Fibroblast of the aortic adventitia (primary cell): Measurements from ENCODE around the gene FSTL1. TPM values are rescaled to one million over a fixed set of nuclear protein-coding genes. Genes with fewer than 3 reads are reported as not detected.

ENCODE experiments used
- DNase-seq: peaks from one replicate; pipeline ENCODE4 v3.0.0-alpha.2; 2010; ENCODE audit warnings: low read depth
- H3K4me3 ChIP-seq: 2 replicates; pipeline ENCODE4 v1.5.1; 2011; ENCODE audit warnings: low read depth, mild to moderate bottlenecking, control low read depth, low read length, moderate library complexity
- CTCF ChIP-seq: IDR thresholded peaks from 2 replicates; pipeline ENCODE4 v1.5.1; 2011; ENCODE audit warnings: mild to moderate bottlenecking, low read length, control low read depth, inconsistent platforms; ENCODE audit not compliant: insufficient read depth
- total RNA-seq: library from RNA; depleted of rRNA; stranded (reverse); fragments of >200 nt; gene quantifications from 2 replicates; pipeline ENCODE4 v1.2.3, GENCODE V29; 2012; ENCODE audit warnings: low replicate concordance

The FSTL1 gene
- total RNA-seq, 1 donor, result 765 TPM

GRCh38 chr3:120459196-120459595 lies 8.4 kb upstream of the FSTL1 start:
- DNase-seq, result no peak
- TF ChIP-seq CTCF, result no peak
- H3K4me3 ChIP-seq, result no peak overlapping the region

GRCh38 chr3:120457827-120458226 lies 7.0 kb upstream of the FSTL1 start:
- H3K4me3 ChIP-seq, result no peak overlapping the region
- DNase-seq, result no peak
- TF ChIP-seq CTCF, result no peak

GRCh38 chr3:120454076-120454689 lies 3.4 kb upstream of the FSTL1 start:
- no peak overlapping the region for H3K4me3 ChIP-seq
- DNase-seq, result no peak
- no peak for TF ChIP-seq CTCF

- no peak for DNase-seq
- no peak for TF ChIP-seq CTCF
- H3K4me3 ChIP-seq, result no peak overlapping the region
Observed at GRCh38 chr3:120452816-120453215, 2.0 kb upstream of the FSTL1 start.

GRCh38 chr3:120451806-120452205 lies 1.0 kb upstream of the FSTL1 start:
- no peak for DNase-seq
- peak overlapping the region; percentile 85 for H3K4me3 ChIP-seq
- no peak for TF ChIP-seq CTCF

GRCh38 chr3:120451272-120451761 lies 525 bp upstream of the FSTL1 start:
- H3K4me3 ChIP-seq, result peak overlapping the region; percentile 85
- no peak for DNase-seq
- TF ChIP-seq CTCF, result no peak
